ENCODE measurements around the gene ALG9.

Gene ALG9, protein sequence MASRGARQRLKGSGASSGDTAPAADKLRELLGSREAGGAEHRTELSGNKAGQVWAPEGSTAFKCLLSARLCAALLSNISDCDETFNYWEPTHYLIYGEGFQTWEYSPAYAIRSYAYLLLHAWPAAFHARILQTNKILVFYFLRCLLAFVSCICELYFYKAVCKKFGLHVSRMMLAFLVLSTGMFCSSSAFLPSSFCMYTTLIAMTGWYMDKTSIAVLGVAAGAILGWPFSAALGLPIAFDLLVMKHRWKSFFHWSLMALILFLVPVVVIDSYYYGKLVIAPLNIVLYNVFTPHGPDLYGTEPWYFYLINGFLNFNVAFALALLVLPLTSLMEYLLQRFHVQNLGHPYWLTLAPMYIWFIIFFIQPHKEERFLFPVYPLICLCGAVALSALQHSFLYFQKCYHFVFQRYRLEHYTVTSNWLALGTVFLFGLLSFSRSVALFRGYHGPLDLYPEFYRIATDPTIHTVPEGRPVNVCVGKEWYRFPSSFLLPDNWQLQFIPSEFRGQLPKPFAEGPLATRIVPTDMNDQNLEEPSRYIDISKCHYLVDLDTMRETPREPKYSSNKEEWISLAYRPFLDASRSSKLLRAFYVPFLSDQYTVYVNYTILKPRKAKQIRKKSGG

DNA sequence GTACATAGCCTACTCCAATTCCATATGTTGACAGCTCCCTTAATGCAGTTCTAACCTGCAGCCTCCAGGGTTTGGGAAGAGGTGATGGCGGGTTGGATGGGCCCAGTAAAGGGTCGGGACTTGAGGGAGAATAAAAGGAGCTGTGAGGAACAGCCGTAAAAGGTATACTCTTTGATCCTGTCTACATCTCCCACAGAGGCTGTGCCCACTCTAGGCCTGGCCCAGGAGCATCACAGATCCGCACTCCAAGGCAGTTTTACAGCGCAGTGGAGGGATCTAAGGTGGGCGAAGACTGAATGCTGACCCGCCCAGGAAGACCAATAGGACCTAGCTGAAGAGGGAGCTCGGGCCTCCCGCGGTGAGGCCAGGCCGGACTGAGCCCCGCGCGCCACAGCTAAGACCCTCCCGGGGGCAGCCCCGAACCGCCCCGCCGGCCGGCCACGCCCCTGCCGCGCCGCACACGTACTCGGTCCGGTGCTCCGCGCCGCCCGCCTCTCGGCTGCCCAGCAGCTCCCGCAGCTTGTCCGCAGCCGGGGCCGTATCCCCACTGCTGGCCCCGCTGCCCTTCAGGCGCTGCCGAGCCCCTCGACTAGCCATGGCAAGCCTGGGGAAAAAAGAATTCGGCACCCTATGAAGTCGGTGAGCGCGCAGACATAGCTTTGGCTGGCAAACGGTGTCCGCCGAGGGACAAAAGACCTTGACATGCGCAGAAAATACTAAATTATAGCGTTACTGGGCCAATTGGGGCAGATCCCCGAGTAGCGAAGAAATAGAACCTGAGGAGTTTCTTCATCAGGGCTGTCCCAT lies at the start of gene ALG9:
Gene ALG9 (minus strand): TSS at position 696 of the 807 bp plus-strand sequence. CDS start 99 bp downstream, at position 597.
- TF ChIP-seq, protein P1, sequence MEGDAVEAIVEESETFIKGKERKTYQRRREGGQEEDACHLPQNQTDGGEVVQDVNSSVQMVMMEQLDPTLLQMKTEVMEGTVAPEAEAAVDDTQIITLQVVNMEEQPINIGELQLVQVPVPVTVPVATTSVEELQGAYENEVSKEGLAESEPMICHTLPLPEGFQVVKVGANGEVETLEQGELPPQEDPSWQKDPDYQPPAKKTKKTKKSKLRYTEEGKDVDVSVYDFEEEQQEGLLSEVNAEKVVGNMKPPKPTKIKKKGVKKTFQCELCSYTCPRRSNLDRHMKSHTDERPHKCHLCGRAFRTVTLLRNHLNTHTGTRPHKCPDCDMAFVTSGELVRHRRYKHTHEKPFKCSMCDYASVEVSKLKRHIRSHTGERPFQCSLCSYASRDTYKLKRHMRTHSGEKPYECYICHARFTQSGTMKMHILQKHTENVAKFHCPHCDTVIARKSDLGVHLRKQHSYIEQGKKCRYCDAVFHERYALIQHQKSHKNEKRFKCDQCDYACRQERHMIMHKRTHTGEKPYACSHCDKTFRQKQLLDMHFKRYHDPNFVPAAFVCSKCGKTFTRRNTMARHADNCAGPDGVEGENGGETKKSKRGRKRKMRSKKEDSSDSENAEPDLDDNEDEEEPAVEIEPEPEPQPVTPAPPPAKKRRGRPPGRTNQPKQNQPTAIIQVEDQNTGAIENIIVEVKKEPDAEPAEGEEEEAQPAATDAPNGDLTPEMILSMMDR (IDR thresholded peaks at IDR 0.05; ENCODE audit: extremely low read depth, insufficient read depth, missing control alignments): no peak
- in situ Hi-C loops (cut with MboI; ENCODE audit: low pct_unique_long_range_greater_than_20kb, low sequenced_read_pairs, unreplicated experiment): no loop called here
- peak; percentile 89 for DNase-seq (ENCODE audit: low spot score)

DNA sequence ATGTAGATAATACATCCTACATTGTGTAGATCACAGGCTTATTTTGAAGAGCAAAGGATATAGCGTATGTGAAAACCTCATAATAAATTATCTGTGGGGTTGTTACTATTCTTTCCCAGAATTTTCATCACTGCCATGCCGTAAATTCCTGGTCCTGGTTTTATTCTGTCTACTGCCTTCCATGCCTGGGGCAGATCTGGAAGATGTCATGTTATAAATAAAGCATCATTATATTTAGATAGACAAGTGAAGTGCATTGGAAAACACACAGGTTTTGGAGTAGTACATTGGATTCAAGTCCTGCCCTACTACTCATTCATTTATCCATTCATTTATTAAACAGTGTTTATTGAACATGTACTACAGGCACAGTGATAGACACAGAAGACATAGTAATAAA lies 49.5 kb upstream of the ALG9 start:
- DNase-seq (ENCODE audit: low spot score): no peak
- in situ Hi-C loops (cut with MboI; ENCODE audit: low pct_unique_long_range_greater_than_20kb, low sequenced_read_pairs, unreplicated experiment): no loop called here
- TF ChIP-seq, protein P1 (IDR thresholded peaks at IDR 0.05; ENCODE audit: extremely low read depth, insufficient read depth, missing control alignments): no peak

DNA sequence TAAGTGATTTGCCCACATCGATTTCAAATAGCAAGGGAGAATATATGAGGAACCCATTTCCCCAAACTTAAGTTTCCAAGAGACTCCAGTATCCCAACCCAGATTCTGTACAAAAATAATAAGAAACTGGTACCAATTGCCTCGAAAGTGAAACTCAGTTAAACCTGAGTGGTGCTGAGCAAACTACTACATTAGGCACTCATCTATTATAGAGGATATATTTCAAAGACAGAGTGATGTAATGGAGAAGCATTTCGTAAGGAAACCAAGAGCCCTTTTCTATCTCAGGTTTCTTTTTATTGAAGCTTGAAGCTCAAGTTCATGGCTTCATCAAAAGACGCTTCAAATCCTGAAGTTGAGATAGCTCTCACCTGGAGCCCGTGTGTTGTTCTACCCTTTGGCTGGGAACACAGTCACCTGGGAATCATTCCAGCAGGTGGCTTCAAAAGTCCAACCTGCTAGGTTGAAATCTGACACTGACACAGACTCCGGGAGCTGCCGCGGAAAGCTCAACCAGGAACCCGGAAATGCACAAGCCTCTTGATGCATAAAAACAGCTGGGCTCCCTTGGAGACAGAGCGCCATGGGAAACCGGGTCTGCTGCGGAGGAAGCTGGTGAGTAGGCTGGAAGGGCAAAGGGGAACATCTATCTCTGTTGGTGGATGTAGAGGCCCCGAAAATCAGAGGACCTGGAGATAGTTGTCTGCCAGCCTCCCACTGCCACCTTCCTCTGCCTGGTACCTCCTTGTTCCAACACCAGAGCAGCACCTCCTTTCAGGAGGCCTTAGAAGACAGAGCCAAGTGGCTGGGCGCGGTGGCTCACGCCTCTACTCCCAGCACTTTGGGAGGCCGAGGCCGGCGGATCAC lies 47.2 kb upstream of the ALG9 start, which contains the start of gene C11orf52:
Gene C11orf52 (plus strand): TSS at position 524 of the 867 bp plus-strand sequence. CDS start 60 bp downstream, at position 584.
- in situ Hi-C loops (cut with MboI; ENCODE audit: low pct_unique_long_range_greater_than_20kb, low sequenced_read_pairs, unreplicated experiment): no loop called here
- no peak for DNase-seq (ENCODE audit: low spot score)
- TF ChIP-seq, protein P1 (IDR thresholded peaks at IDR 0.05; ENCODE audit: extremely low read depth, insufficient read depth, missing control alignments): no peak

DNA sequence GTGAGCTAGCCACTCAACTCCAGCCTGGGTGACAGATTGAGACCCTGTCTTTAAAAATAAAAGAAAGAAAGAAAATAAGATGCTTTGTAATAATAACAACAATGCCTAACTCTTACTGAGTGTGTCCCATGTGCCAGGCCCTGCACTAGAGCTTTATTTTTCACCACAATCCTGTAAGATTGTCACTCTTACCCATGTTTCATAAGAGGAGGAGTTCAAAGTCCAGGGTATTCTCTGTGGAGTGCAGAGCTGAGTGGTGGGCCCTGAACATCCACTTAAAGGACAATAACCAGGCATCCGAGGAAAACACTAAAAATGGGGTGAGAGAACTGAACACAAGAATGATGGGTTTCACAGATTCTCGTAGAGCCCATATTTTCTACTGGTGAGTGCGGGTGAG lies 46.4 kb upstream of the ALG9 start:
- no peak for DNase-seq (ENCODE audit: low spot score)
- in situ Hi-C loops (cut with MboI; ENCODE audit: low pct_unique_long_range_greater_than_20kb, low sequenced_read_pairs, unreplicated experiment): no loop called here

DNA sequence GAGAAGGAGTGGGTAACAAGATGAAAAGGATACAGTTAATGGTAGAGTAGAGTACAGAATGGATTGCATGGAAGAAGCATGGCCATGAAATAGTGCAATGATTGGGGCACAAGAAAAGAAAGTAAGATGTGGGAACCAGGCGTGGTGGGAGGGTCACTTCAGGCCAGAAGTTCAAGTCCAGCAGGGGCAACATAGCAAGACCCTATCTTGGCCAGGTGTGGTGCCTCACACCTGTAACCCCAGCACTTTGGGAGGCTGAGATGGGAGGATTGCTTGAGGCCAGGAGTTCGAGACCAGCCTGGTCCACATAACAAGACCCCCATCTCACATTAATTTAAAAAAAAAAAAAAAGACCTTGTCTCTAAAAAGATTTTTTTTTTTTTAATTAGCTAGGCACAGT lies 45.9 kb upstream of the ALG9 start:
- DNase-seq (ENCODE audit: low spot score): no peak
- TF ChIP-seq, protein P1 (IDR thresholded peaks at IDR 0.05; ENCODE audit: extremely low read depth, insufficient read depth, missing control alignments): no peak
- in situ Hi-C loops (cut with MboI; ENCODE audit: low pct_unique_long_range_greater_than_20kb, low sequenced_read_pairs, unreplicated experiment): no loop called here

More for the DNA sequence above, 46.4 kb upstream of the ALG9 start:
- TF ChIP-seq, protein P1 (IDR thresholded peaks at IDR 0.05; ENCODE audit: extremely low read depth, insufficient read depth, missing control alignments): no peak
